Body of pancreas (tissue), 4 donors: ENCODE results near the gene SLCO3A1.

Source experiments
- POLR2A ChIP-seq, 3 donors: fragments of 450-650 bp; IDR thresholded peaks; one replicate each; pipeline ENCODE4 v1.6.1; 2016; ENCODE audit warnings: antibody characterized with exemption in 3 of 3, mild to moderate bottlenecking in 2 of 3
- TF ChIP-seq, protein P1 (sequence below), 7 experiments: fragments of 450-650 bp in 4 of 7; fragments of 200-600 bp in 3 of 7; sonication (generic) in 3 of 7; IDR thresholded peaks; one replicate each; pipeline ENCODE4 v1.5.1; 2016 to 2019; ENCODE audit warnings: antibody characterized with exemption in 7 of 7

DNA sequence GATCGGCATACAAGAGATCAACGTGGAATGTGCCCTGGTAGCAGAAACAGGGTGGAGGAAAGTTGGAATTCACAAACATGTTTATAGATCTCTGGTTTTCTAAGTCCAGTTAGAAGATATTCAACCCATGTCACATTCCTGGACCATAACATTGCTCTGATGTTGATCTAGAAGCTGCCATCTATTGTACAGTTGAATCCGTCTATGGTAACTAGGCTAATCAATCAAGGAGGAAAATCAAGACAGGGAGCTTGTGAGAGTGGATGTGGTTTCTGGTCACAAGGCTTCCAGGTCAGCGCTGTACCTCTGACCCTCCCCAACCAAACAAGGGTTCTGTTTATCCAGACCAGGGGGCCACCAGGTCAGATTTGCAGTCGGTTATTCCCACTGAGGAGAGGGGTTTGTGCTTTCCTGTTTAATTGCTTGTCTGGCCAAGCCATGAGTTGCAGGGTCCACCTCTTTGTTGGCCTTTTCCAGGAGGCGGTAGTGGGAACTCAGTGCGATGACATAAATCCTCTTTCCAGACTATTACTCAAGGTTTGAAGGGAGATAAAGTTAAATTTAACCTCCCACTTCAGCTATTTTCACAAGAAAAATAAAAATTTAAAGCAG is 130.3 kb downstream of the SLCO3A1 start:
- TF ChIP-seq, protein P1, sequence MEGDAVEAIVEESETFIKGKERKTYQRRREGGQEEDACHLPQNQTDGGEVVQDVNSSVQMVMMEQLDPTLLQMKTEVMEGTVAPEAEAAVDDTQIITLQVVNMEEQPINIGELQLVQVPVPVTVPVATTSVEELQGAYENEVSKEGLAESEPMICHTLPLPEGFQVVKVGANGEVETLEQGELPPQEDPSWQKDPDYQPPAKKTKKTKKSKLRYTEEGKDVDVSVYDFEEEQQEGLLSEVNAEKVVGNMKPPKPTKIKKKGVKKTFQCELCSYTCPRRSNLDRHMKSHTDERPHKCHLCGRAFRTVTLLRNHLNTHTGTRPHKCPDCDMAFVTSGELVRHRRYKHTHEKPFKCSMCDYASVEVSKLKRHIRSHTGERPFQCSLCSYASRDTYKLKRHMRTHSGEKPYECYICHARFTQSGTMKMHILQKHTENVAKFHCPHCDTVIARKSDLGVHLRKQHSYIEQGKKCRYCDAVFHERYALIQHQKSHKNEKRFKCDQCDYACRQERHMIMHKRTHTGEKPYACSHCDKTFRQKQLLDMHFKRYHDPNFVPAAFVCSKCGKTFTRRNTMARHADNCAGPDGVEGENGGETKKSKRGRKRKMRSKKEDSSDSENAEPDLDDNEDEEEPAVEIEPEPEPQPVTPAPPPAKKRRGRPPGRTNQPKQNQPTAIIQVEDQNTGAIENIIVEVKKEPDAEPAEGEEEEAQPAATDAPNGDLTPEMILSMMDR (IDR thresholded peaks at IDR 0.05) = no peak
- no peak for TF ChIP-seq POLR2A (IDR thresholded peaks at IDR 0.05)
